Measurements from ENCODE around the gene NOS1AP. TPM values are rescaled to one million over a fixed set of nuclear protein-coding genes. Genes with fewer than 3 reads are reported as not detected.
"Not testable (repeated sequence)": the region's sequence is repeated elsewhere in the genome, so short reads cannot be mapped to it uniquely, and the experiment has no call there.

Gene NOS1AP
- total RNA-seq, 1 experiment from 2014 or later: 5.3 TPM

DNA sequence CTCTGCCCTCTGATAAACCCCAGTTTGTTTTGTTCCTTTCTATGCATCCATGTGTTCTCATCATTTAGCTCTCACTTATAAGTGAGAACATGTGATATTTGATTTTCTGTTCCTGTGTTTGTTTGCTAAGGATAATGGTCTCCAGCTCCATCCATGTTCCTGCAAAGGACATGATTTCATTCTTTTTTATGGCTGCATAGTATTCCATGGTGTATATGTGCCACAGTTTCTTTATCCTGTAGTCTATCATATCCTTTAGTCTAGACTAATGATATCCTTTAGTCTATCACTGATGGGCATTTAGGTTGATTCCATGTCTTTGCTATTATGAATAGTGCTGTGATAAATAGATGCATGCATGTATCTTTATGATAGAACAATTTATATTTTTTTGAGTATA is 131.6 kb downstream of the NOS1AP start:
- CTCF ChIA-PET; H3K36me3 ChIP-seq (ENCODE audit: control insufficient read depth in 1 of 2, insufficient read depth in 2 of 2, low read length in 2 of 2); H4K20me1 ChIP-seq (ENCODE audit: insufficient read depth); H3K9ac ChIP-seq (ENCODE audit: low read length); H3K9me2 ChIP-seq (ENCODE audit: insufficient read depth); H2AFZ ChIP-seq (ENCODE audit: low read depth, low read length, poor library complexity, severe bottlenecking); H3K4me2 ChIP-seq (ENCODE audit: low read length); H3K9me3 ChIP-seq (ENCODE audit: control insufficient read depth in 1 of 2, insufficient read depth in 1 of 2, low read depth in 1 of 2, low read length in 2 of 2); H3K4me3 ChIP-seq (replicated peaks in 1 of 2; ENCODE audit: low read depth in 1 of 2, low read length in 2 of 2); ATAC-seq; POLR2A ChIA-PET; H3K27me3 ChIP-seq (ENCODE audit: insufficient read depth, low read length); H3K79me2 ChIP-seq (ENCODE audit: insufficient read depth, low read length); RAD21 ChIA-PET (ENCODE audit: low non-redundant PET in 1 of 2, low total read pairs in 2 of 2, uncharacterized antibody in 2 of 2, unreplicated experiment in 2 of 2); H3K27ac ChIP-seq (ENCODE audit: low read depth, low read length); intact Hi-C loops (cut with micrococcal nuclease); DNase-seq (ENCODE audit: low read depth, low spot score); BruUV-seq (replicated peaks): not testable (repeated sequence)
- peaks cover 6 to 16% of the 10 kb centered on the region in 2 experiments; a peak in 3 of 4 replicates for H3K4me1 ChIP-seq (ENCODE audit: control insufficient read depth in 1 of 2, insufficient read depth in 2 of 2, low read length in 2 of 2)

DNA sequence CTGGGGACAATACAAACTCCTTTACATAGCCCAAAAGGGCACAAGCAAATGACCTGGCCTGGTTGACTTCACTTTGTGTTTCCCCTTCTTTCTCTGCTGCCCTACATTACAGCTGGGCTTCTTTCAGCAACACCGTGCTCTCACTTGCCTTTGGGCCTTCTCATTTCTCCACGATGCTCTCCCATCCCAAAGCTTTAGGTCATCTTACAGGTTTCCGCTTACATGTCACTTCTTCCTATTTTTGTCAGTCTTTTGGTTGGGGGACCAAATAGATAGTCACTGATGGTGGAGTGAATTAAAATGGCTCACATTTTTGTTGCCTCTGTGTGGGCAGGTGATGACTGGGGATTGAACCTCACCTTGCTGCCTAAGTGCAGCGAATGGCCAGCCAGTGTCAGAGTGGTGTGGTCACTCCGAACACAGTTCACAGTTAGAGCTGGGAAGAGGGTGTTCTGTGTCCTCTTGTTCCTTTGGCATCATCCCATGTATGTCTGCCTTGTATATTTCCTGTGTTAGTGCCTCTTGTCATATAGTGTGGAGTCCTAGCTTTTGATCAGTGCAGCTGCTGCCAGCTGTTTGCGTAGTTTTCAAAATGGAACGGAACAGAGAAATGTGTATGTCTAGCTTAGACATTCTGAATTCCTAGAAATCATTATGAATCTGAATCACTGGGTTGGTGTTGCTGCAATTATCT is 134.8 kb downstream of the NOS1AP start:
- Histone ChIP-seq H4K20me1 (ENCODE audit: insufficient read depth) (no peaks in the 10 kb centered on the region), H3K36me3 (ENCODE audit: control insufficient read depth in 1 of 2, insufficient read depth in 2 of 2, low read length in 2 of 2) (no peaks in the 10 kb centered on the region), H3K9me2 (ENCODE audit: insufficient read depth) (no peaks in the 10 kb centered on the region), H3K27me3 (ENCODE audit: insufficient read depth, low read length) (no peaks in the 10 kb centered on the region), H3K79me2 (ENCODE audit: insufficient read depth, low read length) (no peaks in the 10 kb centered on the region), H3K4me3 (replicated peaks in 1 of 2; ENCODE audit: low read depth in 1 of 2, low read length in 2 of 2) (no peak overlapping the region), H3K9ac (ENCODE audit: low read length) (no peak overlapping the region), H3K4me1 (ENCODE audit: control insufficient read depth in 1 of 2, insufficient read depth in 2 of 2, low read length in 2 of 2) (peaks cover 5 to 6% of the 10 kb centered on the region in 2 experiments; a peak in 1 of 4 replicates), H3K4me2 (ENCODE audit: low read length) (no peak overlapping the region), H3K27ac (ENCODE audit: low read depth, low read length) (no peak overlapping the region), H2AFZ (ENCODE audit: low read depth, low read length, poor library complexity, severe bottlenecking) (no peak overlapping the region), H3K9me3 (ENCODE audit: control insufficient read depth in 1 of 2, insufficient read depth in 1 of 2, low read depth in 1 of 2, low read length in 2 of 2) (no peaks in the 10 kb centered on the region)
- intact Hi-C loops (cut with micrococcal nuclease): no loop called here
- TF ChIP-seq, protein P1, sequence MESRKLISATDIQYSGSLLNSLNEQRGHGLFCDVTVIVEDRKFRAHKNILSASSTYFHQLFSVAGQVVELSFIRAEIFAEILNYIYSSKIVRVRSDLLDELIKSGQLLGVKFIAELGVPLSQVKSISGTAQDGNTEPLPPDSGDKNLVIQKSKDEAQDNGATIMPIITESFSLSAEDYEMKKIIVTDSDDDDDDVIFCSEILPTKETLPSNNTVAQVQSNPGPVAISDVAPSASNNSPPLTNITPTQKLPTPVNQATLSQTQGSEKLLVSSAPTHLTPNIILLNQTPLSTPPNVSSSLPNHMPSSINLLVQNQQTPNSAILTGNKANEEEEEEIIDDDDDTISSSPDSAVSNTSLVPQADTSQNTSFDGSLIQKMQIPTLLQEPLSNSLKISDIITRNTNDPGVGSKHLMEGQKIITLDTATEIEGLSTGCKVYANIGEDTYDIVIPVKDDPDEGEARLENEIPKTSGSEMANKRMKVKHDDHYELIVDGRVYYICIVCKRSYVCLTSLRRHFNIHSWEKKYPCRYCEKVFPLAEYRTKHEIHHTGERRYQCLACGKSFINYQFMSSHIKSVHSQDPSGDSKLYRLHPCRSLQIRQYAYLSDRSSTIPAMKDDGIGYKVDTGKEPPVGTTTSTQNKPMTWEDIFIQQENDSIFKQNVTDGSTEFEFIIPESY (IDR thresholded peaks at IDR 0.05; ENCODE audit: extremely low read depth, insufficient replicate concordance, low read length): no peak
- TF ChIP-seq YY1 (IDR thresholded peaks at IDR 0.05; ENCODE audit: extremely low read depth, insufficient replicate concordance, low read depth, low read length): no peak
- TF ChIP-seq, protein P2, sequence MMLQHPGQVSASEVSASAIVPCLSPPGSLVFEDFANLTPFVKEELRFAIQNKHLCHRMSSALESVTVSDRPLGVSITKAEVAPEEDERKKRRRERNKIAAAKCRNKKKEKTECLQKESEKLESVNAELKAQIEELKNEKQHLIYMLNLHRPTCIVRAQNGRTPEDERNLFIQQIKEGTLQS (IDR thresholded peaks at IDR 0.05): no peak
- RAD21 ChIA-PET (ENCODE audit: low non-redundant PET in 1 of 2, low total read pairs in 2 of 2, uncharacterized antibody in 2 of 2, unreplicated experiment in 2 of 2): no interaction called here
- DNase-seq (ENCODE audit: low read depth, low spot score) (no peak), ATAC-seq (no peak)
- CTCF ChIA-PET: no interaction called here
- POLR2A ChIA-PET: no interaction called here
- BruUV-seq (replicated peaks): no TSS peak
